Activated naive CD8-positive, alpha-beta T cell treated with anti-CD3 and anti-CD28 coated beads, Interleukin-2, amount 10 ng/mL, durations not matched to agents 7 days and 5 days (primary cell): ENCODE data around the gene TFAP2A. TPM values are rescaled to one million over a fixed set of nuclear protein-coding genes. Genes with fewer than 3 reads are reported as not detected.

Experiments used
- ATAC-seq: fragments of 150-1000 bp; cut with Tn5 transposase; one replicate; pipeline ENCODE4 v1.10.0; 2021; ENCODE audit warnings: low read depth, moderate library complexity
- POLR2A ChIA-PET: fragments of 350-600 bp; sonication (Branson Sonifier 250); formaldehyde crosslinking; loops from one replicate; lab custom pipeline; 2021; ENCODE audit warnings: antibody characterized with exemption; lab: Charles Lee
- DNase-seq: peaks from one replicate; pipeline ENCODE4 v3.0.0; 2021
- H3K27ac Mint-ChIP-seq: one replicate; pipeline ENCODE4 v1.8.0; 2022; ENCODE audit warnings: mild to moderate bottlenecking, mixed read lengths
- H3K27me3 Mint-ChIP-seq: one replicate; pipeline ENCODE4 v1.8.0; 2022; ENCODE audit warnings: mild to moderate bottlenecking, moderate library complexity, mixed read lengths
- H3K36me3 Mint-ChIP-seq: one replicate; pipeline ENCODE4 v1.8.0; 2021; ENCODE audit warnings: mild to moderate bottlenecking, mixed read lengths
- H3K4me1 Mint-ChIP-seq: one replicate; pipeline ENCODE4 v1.8.0; 2021; ENCODE audit warnings: mixed read lengths
- H3K4me3 Mint-ChIP-seq: one replicate; pipeline ENCODE4 v1.8.0; 2022; ENCODE audit warnings: mild to moderate bottlenecking, moderate library complexity, mixed read lengths
- H3K9me3 Mint-ChIP-seq: one replicate; pipeline ENCODE4 v1.8.0; 2021; ENCODE audit warnings: mixed read lengths
- total RNA-seq, 2 experiments: library from RNA; stranded (reverse); gene quantifications; one replicate each; pipeline ENCODE4 v1.2.3, GENCODE V29; 2021

The TFAP2A gene
- not detected for total RNA-seq

GRCh38 chr6:10414756-10415616, at the start of gene TFAP2A:
TFAP2A (minus strand) TSS chr6:10415074; CDS start chr6:10414991, 83 bp downstream.
- ATAC-seq (no peak), DNase-seq (peak; percentile 36)
- Mint-ChIP-seq H3K4me1 (peaks cover 35% of the 10 kb centered on the region), H3K9me3 (peaks cover 7% of the 10 kb centered on the region), H3K27ac (peak within 1 kb of the TSS; percentile 63), H3K27me3 (peaks cover 91% of the 10 kb centered on the region), H3K36me3 (peaks cover 16% of the 10 kb centered on the region), H3K4me3 (no peak within 1 kb of the TSS)
- POLR2A ChIA-PET: no interaction called here

DNA sequence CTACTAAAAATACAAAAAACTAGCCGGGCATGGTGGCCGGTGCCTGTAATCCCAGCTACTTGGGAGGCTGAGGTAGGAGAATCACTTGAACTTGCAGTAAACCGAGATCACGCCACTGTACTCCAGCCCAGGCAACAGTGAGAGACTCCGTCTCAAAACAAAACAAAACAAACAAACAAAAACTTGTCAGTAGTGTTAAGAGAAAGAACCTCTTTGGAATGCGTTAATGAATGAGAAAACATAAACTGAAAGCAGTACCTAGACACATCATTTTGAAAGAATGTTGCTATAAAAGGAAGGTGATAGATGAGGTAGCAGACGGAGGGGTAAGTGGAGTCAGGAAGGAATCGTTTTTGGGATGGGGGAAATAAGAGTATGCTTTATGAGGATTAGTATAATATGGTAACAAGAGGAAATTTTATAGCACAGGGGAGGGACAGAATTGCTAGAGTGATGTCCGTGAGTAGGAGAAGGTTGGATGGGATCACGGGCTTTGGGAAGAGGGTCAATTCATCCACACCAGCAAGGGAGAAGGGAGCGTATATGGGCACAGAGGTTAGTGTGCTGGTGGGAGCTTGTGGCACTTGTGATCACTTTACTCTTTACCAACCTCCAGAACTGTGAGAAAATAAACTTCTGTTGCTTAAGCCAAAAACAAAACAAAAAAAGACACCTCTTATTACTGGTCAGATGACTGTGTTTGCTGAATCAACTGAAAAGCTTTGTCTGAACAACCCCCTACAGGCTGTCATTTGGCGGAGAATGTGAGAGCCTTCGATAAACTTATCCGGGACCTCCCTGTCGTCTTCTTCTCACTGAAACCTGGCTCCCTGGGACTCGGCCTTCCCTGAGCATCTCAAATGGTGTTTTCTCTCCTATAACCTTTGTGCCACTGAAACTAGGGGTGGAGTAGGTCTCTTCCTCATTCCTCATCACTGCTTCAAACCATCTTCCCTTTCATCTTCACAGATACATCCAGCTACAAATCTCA, 48.9 kb upstream of the TFAP2A start:
- Mint-ChIP-seq H3K4me1 (no peaks in the 10 kb centered on the region), H3K4me3 (no peak overlapping the region), H3K27me3 (peaks cover 7% of the 10 kb centered on the region), H3K36me3 (no peaks in the 10 kb centered on the region), H3K9me3 (no peaks in the 10 kb centered on the region), H3K27ac (no peak overlapping the region)
- no peak for ATAC-seq
- no peak for DNase-seq
- POLR2A ChIA-PET: no interaction called here

DNA sequence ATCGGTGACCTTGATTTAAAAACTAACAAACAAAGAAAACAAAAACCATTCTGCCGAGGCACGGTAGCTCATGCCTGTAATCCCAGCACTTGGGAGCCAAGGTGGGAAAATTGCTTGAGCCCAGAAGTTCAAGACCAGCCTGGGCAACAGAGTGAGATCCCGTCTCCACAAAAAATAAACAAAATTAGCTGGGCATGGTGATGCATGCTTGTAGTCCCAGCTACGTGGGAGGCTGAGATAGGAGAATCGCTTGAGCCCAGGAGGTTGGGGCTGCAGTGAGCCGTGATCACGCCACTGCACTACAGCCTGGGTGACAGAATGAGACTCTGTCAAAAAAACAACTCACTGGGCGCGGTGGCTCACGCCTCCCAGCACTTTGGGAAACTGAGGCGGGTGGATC, 48.2 kb upstream of the TFAP2A start:
- Mint-ChIP-seq H3K9me3 (no peaks in the 10 kb centered on the region), H3K27me3 (peaks cover 11% of the 10 kb centered on the region), H3K4me3 (no peak overlapping the region), H3K4me1 (no peaks in the 10 kb centered on the region), H3K36me3 (no peaks in the 10 kb centered on the region), H3K27ac (no peak overlapping the region)
- no peak for ATAC-seq
- POLR2A ChIA-PET: no interaction called here
- DNase-seq: no peak

- DNase-seq (no peak), ATAC-seq (no peak)
- Mint-ChIP-seq H3K27ac (no peak overlapping the region), H3K4me1 (no peaks in the 10 kb centered on the region), H3K9me3 (no peaks in the 10 kb centered on the region), H3K4me3 (no peak overlapping the region), H3K36me3 (no peaks in the 10 kb centered on the region), H3K27me3 (peaks cover 15% of the 10 kb centered on the region)
- POLR2A ChIA-PET: no interaction called here
Measured at GRCh38 chr6:10461850-10462249, 47.0 kb upstream of the TFAP2A start.

GRCh38 chr6:10460096-10460495, 45.2 kb upstream of the TFAP2A start:
- H3K9me3 Mint-ChIP-seq: no peaks in the 10 kb centered on the region
- no peaks in the 10 kb centered on the region for H3K4me1 Mint-ChIP-seq
- DNase-seq (no peak), ATAC-seq (no peak)
- H3K36me3 Mint-ChIP-seq: no peaks in the 10 kb centered on the region
- no peak overlapping the region for H3K4me3 Mint-ChIP-seq
- H3K27me3 Mint-ChIP-seq: peaks cover 11% of the 10 kb centered on the region
- no peak overlapping the region for H3K27ac Mint-ChIP-seq
- POLR2A ChIA-PET: no interaction called here

- Mint-ChIP-seq H3K27me3 (peaks cover 11% of the 10 kb centered on the region), H3K27ac (no peak overlapping the region), H3K36me3 (no peaks in the 10 kb centered on the region), H3K9me3 (no peaks in the 10 kb centered on the region), H3K4me1 (no peaks in the 10 kb centered on the region), H3K4me3 (no peak overlapping the region)
- ATAC-seq: no peak
- POLR2A ChIA-PET: no interaction called here
- DNase-seq: no peak
Measured at GRCh38 chr6:10458287-10458686, 43.4 kb upstream of the TFAP2A start.

DNA sequence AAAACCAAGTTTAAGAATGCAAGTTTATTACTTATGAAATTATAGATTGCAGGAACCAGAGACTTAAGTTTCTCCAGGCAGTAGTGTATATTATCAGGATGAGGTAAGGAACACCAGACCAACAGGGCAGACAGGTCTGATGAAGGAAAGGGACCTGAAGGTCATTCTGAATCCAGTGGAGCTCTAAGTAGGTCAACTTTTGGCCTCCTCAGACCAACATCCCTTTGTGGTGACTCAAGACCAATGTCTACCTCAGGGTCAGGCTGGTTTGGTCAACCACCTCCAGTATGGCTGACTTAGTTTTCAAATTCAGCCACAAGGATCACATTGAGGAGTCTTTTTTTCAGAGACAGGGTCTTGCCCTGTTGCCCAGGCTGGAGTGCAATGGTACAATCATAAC, 38.7 kb upstream of the TFAP2A start:
- POLR2A ChIA-PET: no interaction called here
- no peak for DNase-seq
- no peaks in the 10 kb centered on the region for H3K36me3 Mint-ChIP-seq
- H3K9me3 Mint-ChIP-seq: no peaks in the 10 kb centered on the region
- ATAC-seq: no peak
- no peaks in the 10 kb centered on the region for H3K4me1 Mint-ChIP-seq
- no peak overlapping the region for H3K4me3 Mint-ChIP-seq
- H3K27ac Mint-ChIP-seq: no peak overlapping the region
- peaks cover 14% of the 10 kb centered on the region for H3K27me3 Mint-ChIP-seq

- no peaks in the 10 kb centered on the region for H3K9me3 Mint-ChIP-seq
- no peak overlapping the region for H3K4me3 Mint-ChIP-seq
- H3K27me3 Mint-ChIP-seq: peaks cover 9% of the 10 kb centered on the region
- no peaks in the 10 kb centered on the region for H3K4me1 Mint-ChIP-seq
- DNase-seq (no peak), ATAC-seq (no peak)
- POLR2A ChIA-PET: no interaction called here
- no peak overlapping the region for H3K27ac Mint-ChIP-seq
- H3K36me3 Mint-ChIP-seq: no peaks in the 10 kb centered on the region
Measured at GRCh38 chr6:10451828-10452509, 37.1 kb upstream of the TFAP2A start.

DNA sequence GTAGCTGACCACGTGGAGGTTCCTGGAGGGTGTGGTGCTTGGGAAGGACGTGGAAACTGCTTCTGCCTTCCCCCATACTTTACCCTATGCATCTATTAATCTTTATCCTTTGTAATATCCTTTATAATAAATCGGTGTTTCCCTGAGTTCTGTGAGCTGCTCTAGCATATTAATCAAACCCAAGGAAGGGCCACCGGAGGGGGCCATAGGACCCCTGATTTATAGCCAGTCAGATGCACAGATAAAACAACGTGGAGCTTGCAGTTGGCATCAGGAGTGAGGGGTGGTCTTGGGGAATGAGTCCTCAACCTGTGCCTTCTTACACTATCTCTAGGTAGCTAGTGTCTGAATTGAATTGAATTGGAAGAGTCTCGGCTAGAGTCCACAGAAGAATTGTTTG, 36.5 kb upstream of the TFAP2A start:
- peaks cover 11% of the 10 kb centered on the region for H3K27me3 Mint-ChIP-seq
- H3K36me3 Mint-ChIP-seq: no peaks in the 10 kb centered on the region
- H3K27ac Mint-ChIP-seq: no peak overlapping the region
- H3K9me3 Mint-ChIP-seq: no peaks in the 10 kb centered on the region
- no peak for DNase-seq
- no peaks in the 10 kb centered on the region for H3K4me1 Mint-ChIP-seq
- no peak for ATAC-seq
- H3K4me3 Mint-ChIP-seq: no peak overlapping the region
- POLR2A ChIA-PET: no interaction called here

GRCh38 chr6:10449751-10450150, 34.9 kb upstream of the TFAP2A start:
- ATAC-seq (no peak), DNase-seq (no peak)
- Mint-ChIP-seq H3K27me3 (peaks cover 18% of the 10 kb centered on the region), H3K4me1 (no peaks in the 10 kb centered on the region), H3K9me3 (no peaks in the 10 kb centered on the region), H3K4me3 (no peak overlapping the region), H3K27ac (no peak overlapping the region), H3K36me3 (no peaks in the 10 kb centered on the region)
- POLR2A ChIA-PET: no interaction called here

GRCh38 chr6:10448096-10448495, 33.2 kb upstream of the TFAP2A start:
- Mint-ChIP-seq H3K4me1 (no peaks in the 10 kb centered on the region), H3K27me3 (peaks cover 24% of the 10 kb centered on the region), H3K27ac (no peak overlapping the region), H3K4me3 (no peak overlapping the region), H3K36me3 (no peaks in the 10 kb centered on the region), H3K9me3 (no peaks in the 10 kb centered on the region)
- no peak for ATAC-seq
- POLR2A ChIA-PET: no interaction called here
- no peak for DNase-seq

- Mint-ChIP-seq H3K27ac (no peak overlapping the region), H3K4me3 (no peak overlapping the region), H3K27me3 (peaks cover 28% of the 10 kb centered on the region), H3K4me1 (no peaks in the 10 kb centered on the region), H3K36me3 (no peaks in the 10 kb centered on the region), H3K9me3 (no peaks in the 10 kb centered on the region)
- DNase-seq (no peak), ATAC-seq (no peak)
- POLR2A ChIA-PET: no interaction called here
Measured at GRCh38 chr6:10446548-10446947, 31.7 kb upstream of the TFAP2A start.

- Mint-ChIP-seq H3K36me3 (no peaks in the 10 kb centered on the region), H3K4me1 (no peaks in the 10 kb centered on the region)
- POLR2A ChIA-PET: no interaction called here
Measured at GRCh38 chr6:10441655-10442009, 26.8 kb upstream of the TFAP2A start.

More at GRCh38 chr6:10441655-10442009, 26.8 kb upstream of the TFAP2A start:
- no peak overlapping the region for H3K27ac Mint-ChIP-seq
- DNase-seq (no peak), ATAC-seq (no peak)
- H3K27me3 Mint-ChIP-seq: peaks cover 27% of the 10 kb centered on the region
- no peak overlapping the region for H3K4me3 Mint-ChIP-seq
- no peaks in the 10 kb centered on the region for H3K9me3 Mint-ChIP-seq
